Globus pallidus (tissue), 1 donor: ENCODE measurements around the gene PCDHGB3.
"Not testable (repeated sequence)": the region's sequence is repeated elsewhere in the genome, so short reads cannot be mapped to it uniquely, and the experiment has no call there.

Experiments
- DNase-seq: peaks from one replicate; pipeline ENCODE4 v3.0.0-alpha.2; 2015; ENCODE audit warnings: low spot score

Gene PCDHGB3

GRCh38 chr5:141392429-141393198 is 22.6 kb downstream of the PCDHGB3 start, which contains the start of gene PCDHGA8:
Gene PCDHGA8, plus strand, starts transcription at chr5:141392633. Its CDS starts 181 bp downstream, at chr5:141392814.
- DNase-seq: no peak

GRCh38 chr5:141393267-141393666 is 23.2 kb downstream of the PCDHGB3 start:
- no peak for DNase-seq

GRCh38 chr5:141394401-141395187 is 24.6 kb downstream of the PCDHGB3 start:
- DNase-seq: not testable (repeated sequence)

GRCh38 chr5:141397756-141398551 is 27.9 kb downstream of the PCDHGB3 start, which contains the start of gene PCDHGB5:
Gene PCDHGB5, plus strand, starts transcription at chr5:141397947. Its CDS starts 181 bp downstream, at chr5:141398128.
- not testable (repeated sequence) for DNase-seq

GRCh38 chr5:141398608-141399007 is 28.6 kb downstream of the PCDHGB3 start:
- DNase-seq: no peak

- no peak for DNase-seq
These were observed 29.7 kb downstream of the PCDHGB3 start for GRCh38 chr5:141399555-141400258.

GRCh38 chr5:141402553-141403243 is 32.7 kb downstream of the PCDHGB3 start, which contains the start of gene PCDHGA9:
Gene PCDHGA9, plus strand, starts transcription at chr5:141402778. Its CDS starts 175 bp downstream, at chr5:141402953.
- DNase-seq: peak; percentile 21

GRCh38 chr5:141403387-141403786 is 33.3 kb downstream of the PCDHGB3 start:
- no peak for DNase-seq

- DNase-seq: not testable (repeated sequence)
These were observed 37.9 kb downstream of the PCDHGB3 start, which contains the start of gene PCDHGB6 for GRCh38 chr5:141407790-141408505. Gene PCDHGB6, plus strand, starts transcription at chr5:141408021. Its CDS starts 182 bp downstream, at chr5:141408203.

- DNase-seq: no peak
These were observed 39.7 kb downstream of the PCDHGB3 start for GRCh38 chr5:141409598-141410306.

GRCh38 chr5:141411575-141411974 is 41.5 kb downstream of the PCDHGB3 start:
- DNase-seq: no peak

GRCh38 chr5:141412854-141413539 is 43.0 kb downstream of the PCDHGB3 start, which contains the start of gene PCDHGA10:
Gene PCDHGA10, plus strand, starts transcription at chr5:141412987. Its CDS starts 189 bp downstream, at chr5:141413176.
- peak; percentile 17 for DNase-seq

- DNase-seq: no peak
These were observed 43.6 kb downstream of the PCDHGB3 start for GRCh38 chr5:141413540-141414069.

- not testable (repeated sequence) for DNase-seq
These were observed 44.7 kb downstream of the PCDHGB3 start for GRCh38 chr5:141414548-141415274.

GRCh38 chr5:141415275-141415618 is 45.2 kb downstream of the PCDHGB3 start:
- not testable (repeated sequence) for DNase-seq

- peak; percentile 41 for DNase-seq
These were observed 47.6 kb downstream of the PCDHGB3 start, which contains the start of gene PCDHGB7 for GRCh38 chr5:141417494-141418172. Gene PCDHGB7, plus strand, starts transcription at chr5:141417677. Its CDS starts 183 bp downstream, at chr5:141417860.
